Measurements from ENCODE around the gene SPEF1.

Gene SPEF1

GRCh38 chr20:3766422-3767109 is 14.7 kb downstream of the SPEF1 start:
- no peak for DNase-seq (ENCODE audit: low read depth)

DNA sequence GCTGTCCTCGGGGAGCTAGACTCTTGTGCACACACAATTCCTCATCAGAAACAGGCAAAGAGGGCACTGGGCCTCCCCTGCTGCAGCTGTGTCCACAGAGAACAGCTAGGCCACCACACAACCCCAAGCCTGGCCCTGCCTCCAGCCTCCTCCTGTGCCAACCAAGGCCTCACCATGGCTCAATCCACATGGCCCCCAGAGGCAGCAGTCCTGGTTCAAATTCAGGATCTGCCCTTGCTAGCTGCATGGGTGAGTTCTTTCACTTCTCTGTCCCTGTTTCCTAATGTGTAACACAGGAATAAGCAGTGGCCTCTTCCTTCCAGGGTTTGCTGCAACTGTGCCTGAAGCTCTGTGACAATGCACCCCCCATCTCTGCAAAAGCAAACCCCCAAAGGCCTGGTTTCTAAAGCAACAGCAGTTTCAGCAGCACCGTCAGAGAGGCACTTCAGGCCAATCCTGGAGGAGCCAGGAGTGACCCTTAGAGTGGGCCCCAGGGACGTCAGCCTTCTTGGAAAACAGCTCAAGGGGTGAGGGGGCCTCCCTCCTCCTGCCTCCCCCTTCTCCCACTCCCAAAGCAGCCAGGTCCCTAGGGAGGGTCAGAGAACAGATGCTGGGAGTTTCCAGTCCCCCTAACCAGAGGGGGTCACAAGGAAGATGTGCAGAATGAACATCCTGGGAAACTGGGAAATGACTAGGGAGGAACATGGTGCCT is 15.9 kb downstream of the SPEF1 start:
- no peak for DNase-seq (ENCODE audit: low read depth)

GRCh38 chr20:3764659-3765058 is 16.6 kb downstream of the SPEF1 start:
- no peak for DNase-seq (ENCODE audit: low read depth)

GRCh38 chr20:3763671-3764601 is 17.3 kb downstream of the SPEF1 start:
- no peak for DNase-seq (ENCODE audit: low read depth)

- DNase-seq (ENCODE audit: low read depth): no peak
Measured at GRCh38 chr20:3760655-3761348, 20.4 kb downstream of the SPEF1 start.

DNA sequence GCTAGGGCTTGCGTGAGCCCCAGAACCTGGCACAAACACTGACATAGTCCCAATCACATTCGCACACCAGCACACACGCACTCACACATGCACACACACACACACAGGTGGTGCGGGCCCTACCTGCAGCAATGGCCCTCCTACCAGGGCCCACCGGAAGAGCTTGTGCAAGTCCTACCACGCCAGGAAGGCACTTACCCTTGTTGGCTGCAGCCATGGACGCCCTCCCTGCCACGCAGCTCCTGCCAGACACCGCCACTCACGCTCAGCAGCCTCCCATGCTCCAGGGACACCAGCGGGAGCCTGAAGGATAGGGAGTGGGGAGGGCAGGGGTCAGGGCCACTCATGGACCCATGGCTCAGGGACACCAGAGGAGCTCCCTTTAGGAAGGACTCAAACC is 21.4 kb downstream of the SPEF1 start:
- no peak for DNase-seq (ENCODE audit: low read depth)

DNA sequence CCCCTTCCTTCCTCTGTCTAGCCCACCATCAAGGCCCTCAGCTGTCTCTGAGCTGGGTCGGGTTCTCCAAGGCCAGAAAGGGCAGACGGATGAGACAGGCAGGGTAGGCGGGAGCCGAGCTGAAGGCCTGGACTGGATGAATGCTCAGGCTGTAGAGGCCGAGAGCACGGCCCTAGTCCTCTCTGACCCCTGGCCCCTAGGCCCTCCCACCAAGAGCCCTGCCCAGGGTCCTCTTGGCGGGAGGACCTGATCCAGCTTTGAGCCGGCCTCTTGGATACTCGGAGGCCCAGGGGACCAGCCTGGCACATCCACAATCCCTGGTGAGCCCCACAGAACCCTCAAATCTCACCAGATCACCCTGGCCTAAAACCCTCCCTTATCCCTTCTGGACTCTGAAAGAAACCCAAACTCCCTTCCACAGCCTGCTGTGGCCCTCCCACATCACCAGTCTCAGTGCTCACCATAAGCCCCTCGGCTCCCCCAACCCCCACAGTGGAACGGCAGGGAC is 21.9 kb downstream of the SPEF1 start:
- DNase-seq (ENCODE audit: low read depth): no peak

GRCh38 chr20:3758566-3758965 is 22.7 kb downstream of the SPEF1 start:
- no peak for DNase-seq (ENCODE audit: low read depth)

- DNase-seq (ENCODE audit: low read depth): no peak
Measured at GRCh38 chr20:3757268-3757667, 24.0 kb downstream of the SPEF1 start.

DNA sequence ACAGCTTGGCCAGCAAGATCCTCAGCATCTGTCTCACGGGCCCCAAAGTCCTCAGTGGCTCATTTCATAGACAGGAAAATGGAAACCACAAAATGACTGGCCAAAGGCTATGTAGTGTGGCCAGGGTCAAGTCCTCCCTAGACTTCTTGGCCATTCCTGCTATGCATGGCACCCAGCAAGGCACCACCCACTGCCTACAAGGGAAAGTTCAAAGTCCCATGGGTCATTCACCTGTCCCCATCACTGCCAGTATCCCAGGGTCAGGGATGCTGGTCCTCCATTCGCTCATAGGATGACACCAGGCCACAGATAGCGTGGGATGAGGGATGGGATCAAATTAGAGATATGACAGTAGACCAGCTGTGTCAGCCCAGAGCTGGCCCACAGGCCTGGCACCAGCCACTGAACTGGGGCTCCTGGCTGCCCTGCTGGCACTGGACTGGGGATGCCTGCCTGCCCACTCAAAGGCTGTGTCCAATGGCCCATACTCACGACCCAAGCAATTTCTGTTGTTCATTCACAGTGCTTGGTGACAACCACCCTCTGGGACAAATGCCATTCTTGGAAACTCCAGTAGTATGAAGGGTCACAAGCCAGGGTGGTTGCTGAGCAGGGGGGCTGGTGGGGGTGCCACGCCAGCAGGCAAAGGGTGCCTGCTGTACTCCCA is 25.3 kb downstream of the SPEF1 start:
- no peak for DNase-seq (ENCODE audit: low read depth)

DNA sequence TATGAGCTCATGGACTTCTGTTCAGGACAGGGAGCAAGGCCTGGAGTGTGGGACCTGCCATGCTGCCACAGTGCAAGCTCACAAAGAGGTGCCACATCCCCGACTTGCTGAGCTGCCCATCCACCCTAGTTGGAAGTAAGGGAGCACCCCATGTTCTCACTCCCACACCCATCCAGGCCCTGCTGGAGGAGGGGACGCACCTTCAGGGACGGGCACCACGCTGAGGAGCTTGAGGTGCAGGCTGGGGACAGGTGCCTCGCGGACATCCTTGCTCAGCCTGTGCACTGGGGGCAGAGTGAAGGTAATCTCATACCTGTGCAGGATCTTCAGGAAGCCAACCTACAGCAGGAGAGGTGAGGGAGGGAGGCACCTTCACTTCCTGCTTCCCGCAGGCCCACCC is 26.0 kb downstream of the SPEF1 start:
- DNase-seq (ENCODE audit: low read depth): no peak

- no peak for DNase-seq (ENCODE audit: low read depth)
Measured at GRCh38 chr20:3754276-3754630, 27.0 kb downstream of the SPEF1 start.

DNA sequence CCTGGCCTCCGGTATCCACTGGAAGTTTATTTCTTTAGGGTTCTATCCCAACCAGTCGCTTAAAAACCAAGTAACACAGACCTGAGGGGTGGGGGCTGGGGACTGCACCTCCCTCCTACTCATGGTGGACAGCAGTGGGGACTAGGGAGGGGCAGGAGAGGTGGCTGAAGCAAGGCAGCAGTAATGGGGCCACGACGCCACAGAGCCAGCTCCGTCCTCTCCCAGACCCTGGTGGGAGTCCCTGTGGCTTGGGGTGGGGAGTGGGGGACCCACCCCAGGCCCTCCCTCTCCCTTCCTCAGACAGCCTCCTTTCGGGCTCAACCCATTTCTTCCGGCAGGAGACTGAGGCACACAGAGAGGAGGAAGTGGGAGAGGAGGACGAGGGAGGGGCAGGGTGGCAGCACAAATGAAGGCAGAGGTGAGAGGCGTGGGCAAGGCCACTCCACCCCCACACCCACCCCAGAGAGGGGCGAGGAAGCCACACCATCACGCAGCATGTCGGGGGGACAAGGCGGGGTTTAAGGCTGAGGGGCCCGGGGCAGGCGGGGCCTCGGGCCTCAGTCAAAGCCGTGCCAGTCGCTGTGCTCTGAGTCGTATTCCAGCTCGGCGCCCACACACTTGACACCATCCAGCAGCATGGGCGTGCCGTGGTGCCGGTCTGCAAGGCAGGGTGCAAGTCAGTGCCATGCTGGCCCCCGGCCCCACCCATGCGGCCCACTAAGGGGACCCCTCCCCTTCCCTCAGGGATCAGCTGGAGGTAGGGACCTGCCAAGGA is 27.6 kb downstream of the SPEF1 start:
- no peak for DNase-seq (ENCODE audit: low read depth)

DNA sequence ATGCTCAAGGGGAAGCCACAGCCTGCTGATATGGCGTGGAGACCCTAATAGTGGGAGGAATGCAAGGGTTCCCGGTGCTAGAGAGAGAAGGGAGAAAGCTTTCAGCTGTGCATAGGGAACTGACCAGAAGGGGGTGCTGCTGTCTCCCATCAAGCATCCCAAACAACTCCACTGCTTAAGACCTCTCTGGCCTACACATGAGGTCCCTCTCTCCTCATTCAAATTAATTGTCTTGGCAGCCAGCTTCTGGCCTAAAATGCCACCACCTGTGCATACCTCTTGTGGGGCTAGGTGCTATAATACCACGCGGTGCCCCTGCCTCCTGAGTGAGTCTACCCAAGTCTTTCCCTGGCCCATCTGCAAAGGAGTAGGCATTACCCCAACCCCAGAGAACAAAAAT is 28.1 kb downstream of the SPEF1 start:
- DNase-seq (ENCODE audit: low read depth): no peak

GRCh38 chr20:3752386-3752759 is 28.9 kb downstream of the SPEF1 start:
- DNase-seq (ENCODE audit: low read depth): no peak

GRCh38 chr20:3751675-3752385 is 29.4 kb downstream of the SPEF1 start:
- DNase-seq (ENCODE audit: low read depth): peak; percentile 20

GRCh38 chr20:3751305-3751674 is 30.0 kb downstream of the SPEF1 start:
- DNase-seq (ENCODE audit: low read depth): no peak

GRCh38 chr20:3749689-3750531 is 31.3 kb downstream of the SPEF1 start:
- DNase-seq (ENCODE audit: low read depth): no peak

- no peak for DNase-seq (ENCODE audit: low read depth)
Measured at GRCh38 chr20:3749087-3749688, 32.1 kb downstream of the SPEF1 start.
